EL (cell line): Measurements from ENCODE around the gene CACNA1D.

Source experiments
- DNase-seq: peaks from one replicate; pipeline ENCODE4 v3.0.0-alpha.2; 2016

The CACNA1D gene

GRCh38 chr3:53835257-53835656 lies 340.8 kb downstream of the CACNA1D start:
- DNase-seq = no peak

GRCh38 chr3:53836084-53836872 lies 341.9 kb downstream of the CACNA1D start:
- no peak for DNase-seq

- no peak for DNase-seq
These were observed 342.9 kb downstream of the CACNA1D start for GRCh38 chr3:53837331-53837730.

DNA sequence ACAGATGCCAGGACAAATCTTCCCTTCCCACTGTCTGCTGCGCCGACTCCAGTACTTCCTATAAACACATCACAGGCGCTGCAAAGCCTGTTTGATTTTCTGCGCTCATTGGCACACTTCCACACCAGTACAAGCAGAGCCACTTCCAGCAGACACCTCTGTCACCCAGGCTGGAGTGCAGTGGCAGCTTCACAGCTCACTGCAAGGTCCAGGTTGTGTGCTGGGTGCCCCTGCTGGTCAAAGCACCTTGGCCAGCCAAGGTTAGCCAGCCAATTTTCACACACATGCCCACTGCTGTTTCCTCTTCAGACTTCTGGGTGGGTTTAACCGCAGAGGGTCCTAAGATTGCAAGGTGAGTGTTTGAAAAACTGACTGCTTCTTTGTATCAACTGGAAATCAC lies 346.9 kb downstream of the CACNA1D start:
- DNase-seq = no peak

GRCh38 chr3:53842436-53843194 lies 348.2 kb downstream of the CACNA1D start:
- DNase-seq = no peak

DNA sequence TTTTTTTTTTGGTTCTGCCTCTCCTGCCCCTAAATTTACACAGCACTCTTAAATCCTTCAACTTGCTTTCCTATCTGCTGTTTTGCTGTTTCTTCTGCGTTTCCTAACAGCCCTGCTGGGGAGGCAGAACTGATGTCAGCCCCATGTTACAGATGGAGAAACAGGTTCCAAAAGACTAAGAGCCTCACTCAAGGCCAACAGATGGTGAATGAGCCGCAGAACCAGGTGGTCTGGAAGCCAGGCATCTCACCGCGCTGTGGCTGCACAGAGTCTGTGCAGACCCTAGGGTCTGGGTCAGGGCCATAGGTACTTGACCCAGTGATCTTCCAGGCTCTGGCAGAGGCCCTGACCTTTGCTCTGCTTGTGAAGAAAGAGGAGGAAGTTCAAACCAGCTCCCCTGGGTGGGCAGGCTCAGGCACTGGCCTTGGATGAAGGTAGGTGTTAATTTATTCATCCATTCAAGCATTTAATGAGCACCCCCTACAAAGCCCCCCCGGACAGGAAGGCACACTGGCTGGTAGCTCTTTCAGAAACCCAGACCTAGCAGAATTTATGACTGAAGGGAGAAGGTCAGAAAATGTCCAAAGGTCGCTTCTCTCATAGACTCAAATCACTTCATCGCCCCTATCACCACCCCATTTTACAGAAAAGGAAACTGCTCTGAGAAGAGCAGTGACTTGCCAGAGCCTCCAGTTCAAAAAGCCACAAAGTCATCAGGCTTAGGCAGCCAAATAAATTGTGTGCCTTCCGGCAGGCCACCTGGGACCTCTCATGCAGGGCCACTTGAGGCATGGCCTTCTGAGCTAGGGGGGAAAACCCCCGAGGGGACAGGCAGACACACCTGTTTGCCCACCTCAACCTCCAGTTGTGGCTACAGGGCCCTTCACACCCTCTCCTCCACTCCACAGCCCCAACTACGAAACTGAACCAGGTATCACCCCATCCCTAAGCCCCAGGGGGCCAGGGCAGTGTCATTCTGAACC lies 349.1 kb downstream of the CACNA1D start:
- DNase-seq = no peak

- DNase-seq = no peak
These were observed 350.1 kb downstream of the CACNA1D start for GRCh38 chr3:53844262-53845102.

DNA sequence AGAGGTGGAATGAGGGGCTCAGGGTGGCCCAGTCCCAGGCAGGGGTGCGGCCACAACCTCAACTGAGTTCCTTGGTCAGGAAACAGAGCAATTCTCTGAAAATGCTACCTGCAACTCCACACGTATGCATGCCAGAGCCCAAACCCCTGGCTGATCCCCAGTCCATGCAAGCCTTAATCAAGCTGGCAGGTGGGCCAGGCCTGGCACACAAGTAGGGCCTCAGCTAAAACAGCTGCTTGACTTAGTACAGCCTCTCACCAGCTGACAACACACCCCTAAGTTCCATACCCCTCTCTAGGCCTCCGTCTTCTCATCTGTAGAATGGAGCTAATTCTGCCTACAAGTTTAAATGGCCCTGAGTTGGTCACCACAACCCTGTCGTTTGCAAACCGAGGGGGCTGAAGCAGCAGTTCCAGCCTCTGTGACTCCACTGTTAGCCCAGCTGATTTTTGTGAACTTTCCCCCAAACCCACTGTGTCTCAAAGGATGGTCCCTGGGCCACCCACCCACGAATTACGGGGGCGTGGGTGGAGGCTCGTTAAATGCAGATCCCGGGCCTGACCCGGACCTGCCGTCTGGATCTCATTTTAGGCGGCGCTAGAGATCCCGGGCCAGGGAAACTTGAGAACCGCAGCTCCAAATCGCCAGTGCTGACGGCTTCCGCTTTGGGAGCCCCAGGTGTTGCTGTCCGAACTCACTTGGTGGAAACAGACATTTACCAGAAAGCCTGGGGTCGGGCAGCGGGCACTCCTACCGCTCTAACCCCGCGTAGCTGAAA lies 350.9 kb downstream of the CACNA1D start:
- DNase-seq = peak; percentile 28

DNA sequence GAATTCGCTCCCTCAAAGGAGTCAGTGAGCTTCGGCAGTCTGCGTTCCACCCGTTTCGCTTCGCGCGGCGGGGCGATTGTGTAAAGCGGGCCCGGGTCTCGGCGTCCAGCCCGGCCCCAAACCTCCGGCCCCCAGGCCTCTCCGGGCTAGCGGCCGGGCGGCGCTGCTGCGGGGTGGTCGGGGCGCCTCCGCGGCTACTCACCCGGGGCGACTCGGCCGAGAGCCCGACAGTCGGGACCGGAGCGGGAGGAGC lies 351.4 kb downstream of the CACNA1D start:
- DNase-seq = no peak

DNA sequence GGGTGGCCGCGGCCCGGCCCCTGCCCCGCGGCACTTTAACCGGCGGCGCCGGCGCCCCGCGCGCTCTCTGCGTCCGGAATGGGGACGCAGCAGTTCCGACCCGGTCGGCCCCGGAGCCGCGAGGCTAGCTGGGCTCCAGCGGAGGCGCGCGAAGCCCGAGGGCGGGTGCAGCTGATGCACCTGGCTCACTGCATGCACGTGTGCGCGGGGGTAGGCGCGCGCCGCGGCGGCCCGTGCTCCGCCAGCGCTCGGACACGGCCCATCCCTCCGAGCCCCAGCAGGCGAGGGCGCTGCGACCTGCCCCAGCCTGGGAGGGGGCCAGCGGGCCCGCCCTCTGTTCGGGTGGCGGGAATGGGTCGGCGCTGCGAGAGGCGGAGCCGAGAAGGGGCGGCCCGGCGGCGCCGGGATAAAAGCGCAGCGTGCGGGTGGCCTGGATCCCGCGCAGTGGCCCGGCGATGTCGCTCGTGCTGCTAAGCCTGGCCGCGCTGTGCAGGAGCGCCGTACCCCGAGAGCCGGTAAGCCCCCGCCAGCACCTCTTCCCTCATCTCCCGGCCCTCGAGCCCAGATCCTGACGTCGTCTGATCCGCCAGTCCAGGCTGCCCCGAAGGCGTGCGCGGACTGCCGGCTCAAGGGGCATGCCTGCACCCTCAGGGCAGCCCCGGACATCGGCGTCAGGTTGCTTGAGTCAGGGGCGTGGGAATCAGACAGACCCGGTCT lies 351.9 kb downstream of the CACNA1D start, which contains the start of the genes CHDH and IL17RB:
Gene CHDH (minus strand): TSS at position 286 of the 717 bp plus-strand sequence. CDS start 22,411 bp downstream, outside the sequence.
Gene IL17RB (plus strand): TSS at position 435 of the 717 bp plus-strand sequence. CDS start 21 bp downstream, at position 456.
- peak; percentile 18 for DNase-seq

DNA sequence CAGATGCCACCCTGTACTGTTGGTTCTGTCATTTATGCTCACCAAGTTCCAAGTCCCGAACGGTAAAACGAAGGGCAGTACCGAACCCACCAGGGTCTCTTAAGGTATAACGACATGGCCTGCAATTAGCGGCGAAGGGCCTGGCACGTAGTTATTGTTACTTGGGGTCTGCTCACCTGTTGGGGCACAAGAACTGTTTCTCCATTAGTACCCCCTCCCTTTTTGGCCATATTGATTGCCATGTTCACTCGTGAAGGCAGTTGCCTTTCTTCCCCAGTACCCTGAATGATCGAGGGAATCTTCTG lies 352.4 kb downstream of the CACNA1D start:
- no peak for DNase-seq

DNA sequence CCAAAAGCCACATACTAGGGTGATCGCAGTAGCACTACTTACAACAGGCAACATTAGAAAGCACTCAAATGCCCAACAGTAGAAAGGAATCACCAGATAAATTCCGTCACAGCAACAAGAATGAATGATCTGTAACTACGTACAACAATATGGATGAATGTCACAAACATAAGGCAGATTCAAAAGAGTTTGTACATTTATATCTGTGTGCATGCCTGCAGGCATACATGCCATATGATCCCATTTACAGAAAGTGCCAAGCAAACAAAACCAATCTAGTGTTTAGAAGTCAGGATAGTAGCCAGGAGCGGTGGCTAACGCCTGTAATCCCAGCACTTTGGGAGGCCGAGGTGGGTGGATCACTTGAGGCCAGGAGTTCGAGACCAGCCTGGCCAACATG lies 355.5 kb downstream of the CACNA1D start:
- no peak for DNase-seq

GRCh38 chr3:53850895-53851294 lies 356.5 kb downstream of the CACNA1D start:
- DNase-seq = peak; percentile 40

DNA sequence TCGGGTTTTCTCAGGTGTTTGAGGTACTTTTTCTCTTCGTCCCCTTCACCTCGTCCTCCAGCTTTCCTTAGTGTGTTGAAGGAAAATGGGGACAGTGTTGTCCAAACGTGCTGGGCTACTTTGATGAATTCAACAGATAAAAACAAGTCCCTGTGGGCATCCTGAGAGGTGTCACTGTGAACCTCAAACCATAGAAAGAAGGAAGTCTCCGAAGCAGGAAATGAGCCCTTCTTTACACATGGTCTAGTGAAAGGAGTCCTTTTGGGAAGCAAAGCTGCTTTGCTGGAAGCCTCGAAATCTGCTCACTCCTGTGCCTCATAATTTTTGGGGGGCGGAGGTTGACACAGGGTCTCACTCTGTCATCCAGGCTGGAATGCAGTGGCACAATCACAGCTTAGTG lies 362.6 kb downstream of the CACNA1D start:
- DNase-seq = no peak

GRCh38 chr3:53858096-53858741 lies 363.8 kb downstream of the CACNA1D start:
- no peak for DNase-seq

- DNase-seq = no peak
These were observed 364.8 kb downstream of the CACNA1D start for GRCh38 chr3:53859178-53859577.

GRCh38 chr3:53860196-53860595 lies 365.8 kb downstream of the CACNA1D start:
- DNase-seq = no peak

GRCh38 chr3:53862241-53862640 lies 367.8 kb downstream of the CACNA1D start:
- DNase-seq = no peak

DNA sequence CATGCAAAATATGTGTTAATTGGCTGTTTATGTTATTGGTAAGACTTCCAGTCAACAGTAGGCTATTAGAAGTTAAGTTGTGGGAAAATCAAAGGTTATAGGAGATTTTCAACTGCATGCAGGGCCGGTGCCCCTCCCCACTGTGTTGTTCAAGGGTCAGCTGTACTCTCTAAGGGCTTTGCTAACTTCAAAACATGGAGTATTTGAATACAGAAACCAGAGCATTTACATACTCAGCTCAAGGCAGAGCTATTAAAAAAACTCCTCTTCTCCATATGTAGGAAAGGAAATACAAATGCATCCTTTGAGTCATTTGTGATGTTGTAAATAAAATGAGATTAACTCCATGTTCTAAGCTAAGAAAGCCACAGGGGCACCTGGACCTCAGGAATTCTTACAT lies 368.7 kb downstream of the CACNA1D start:
- DNase-seq = no peak
